ENCODE data around the gene CROCC2. TPM values are rescaled to one million over a fixed set of nuclear protein-coding genes. Genes with fewer than 3 reads are reported as not detected.

The CROCC2 gene
- total RNA-seq, 1 donor from 2014 or later = not detected

DNA sequence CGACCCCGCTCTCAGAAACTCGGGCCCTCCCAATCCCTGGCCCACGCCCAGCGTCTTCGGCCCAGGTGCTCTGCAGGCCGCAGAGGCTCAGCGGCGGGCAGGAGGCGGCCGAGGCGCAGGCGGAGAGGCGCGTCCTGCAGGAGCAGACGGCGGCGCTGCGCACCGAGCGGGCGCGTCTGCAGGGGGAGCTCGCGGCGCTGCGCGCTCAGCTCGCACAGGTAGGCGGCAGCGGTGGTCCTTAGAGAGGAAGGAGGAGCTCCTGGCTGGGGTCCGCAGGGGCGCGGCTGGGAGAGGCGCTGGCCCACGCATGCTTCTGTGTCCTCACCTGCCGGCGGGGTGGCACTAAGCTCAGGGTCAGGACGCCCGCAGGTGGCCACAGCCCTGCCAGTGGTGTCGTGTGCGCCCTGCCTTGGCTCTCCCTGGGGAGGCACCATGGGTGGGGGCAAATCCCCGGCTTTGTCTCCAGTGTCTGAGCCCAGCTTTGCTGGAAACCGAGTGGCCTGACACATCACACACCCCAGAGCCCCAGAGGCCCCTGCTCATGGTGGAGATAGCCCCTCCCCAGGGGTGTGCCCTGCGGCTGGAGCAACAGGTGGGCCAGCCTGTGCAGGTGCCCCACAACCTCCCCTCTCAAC lies 77.3 kb downstream of the CROCC2 start:
- H3K9me3 Mint-ChIP-seq (ENCODE audit: unreplicated experiment) = no peaks in the 10 kb centered on the region
- peaks cover 3% of the 10 kb centered on the region for H3K36me3 Mint-ChIP-seq (ENCODE audit: low read depth, unreplicated experiment)
- H3K4me3 Mint-ChIP-seq (ENCODE audit: unreplicated experiment) = no peak overlapping the region
- TF ChIP-seq, protein P1, sequence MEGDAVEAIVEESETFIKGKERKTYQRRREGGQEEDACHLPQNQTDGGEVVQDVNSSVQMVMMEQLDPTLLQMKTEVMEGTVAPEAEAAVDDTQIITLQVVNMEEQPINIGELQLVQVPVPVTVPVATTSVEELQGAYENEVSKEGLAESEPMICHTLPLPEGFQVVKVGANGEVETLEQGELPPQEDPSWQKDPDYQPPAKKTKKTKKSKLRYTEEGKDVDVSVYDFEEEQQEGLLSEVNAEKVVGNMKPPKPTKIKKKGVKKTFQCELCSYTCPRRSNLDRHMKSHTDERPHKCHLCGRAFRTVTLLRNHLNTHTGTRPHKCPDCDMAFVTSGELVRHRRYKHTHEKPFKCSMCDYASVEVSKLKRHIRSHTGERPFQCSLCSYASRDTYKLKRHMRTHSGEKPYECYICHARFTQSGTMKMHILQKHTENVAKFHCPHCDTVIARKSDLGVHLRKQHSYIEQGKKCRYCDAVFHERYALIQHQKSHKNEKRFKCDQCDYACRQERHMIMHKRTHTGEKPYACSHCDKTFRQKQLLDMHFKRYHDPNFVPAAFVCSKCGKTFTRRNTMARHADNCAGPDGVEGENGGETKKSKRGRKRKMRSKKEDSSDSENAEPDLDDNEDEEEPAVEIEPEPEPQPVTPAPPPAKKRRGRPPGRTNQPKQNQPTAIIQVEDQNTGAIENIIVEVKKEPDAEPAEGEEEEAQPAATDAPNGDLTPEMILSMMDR (IDR thresholded peaks at IDR 0.05; ENCODE audit: unreplicated experiment) = peak; percentile 48
- peak; percentile 69 for DNase-seq (ENCODE audit: low spot score)
- H3K27ac Mint-ChIP-seq (ENCODE audit: unreplicated experiment) = no peak overlapping the region
- peaks cover 16% of the 10 kb centered on the region for H3K27me3 Mint-ChIP-seq (ENCODE audit: unreplicated experiment)
- no peaks in the 10 kb centered on the region for H3K4me1 Mint-ChIP-seq (ENCODE audit: unreplicated experiment)

DNA sequence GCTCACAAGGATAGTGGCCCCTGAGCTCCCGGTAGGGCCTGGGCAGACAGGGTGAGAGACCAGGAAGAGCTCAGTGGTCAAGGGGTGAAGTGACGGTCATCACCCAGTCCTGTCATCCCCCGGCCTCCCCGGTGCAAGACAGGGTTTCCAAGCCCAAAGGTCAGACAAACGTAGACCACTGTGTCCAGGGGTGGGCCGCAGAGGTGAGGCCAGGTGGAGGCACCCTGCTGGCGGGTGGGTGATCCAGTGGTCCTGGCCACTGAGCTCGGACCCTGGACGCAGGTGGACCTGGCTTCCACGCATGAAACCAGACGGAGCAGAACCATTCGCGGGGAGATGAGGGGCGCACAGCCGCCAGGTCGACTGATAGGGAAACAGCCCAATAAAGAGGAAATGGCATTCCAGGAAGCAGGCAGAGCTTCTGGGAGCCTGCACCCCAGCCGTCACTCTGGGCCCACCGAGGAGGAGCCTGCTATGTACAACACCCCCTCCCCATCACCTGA lies 77.9 kb downstream of the CROCC2 start:
- TF ChIP-seq, protein P1 (IDR thresholded peaks at IDR 0.05; ENCODE audit: unreplicated experiment) = no peak
- H3K36me3 Mint-ChIP-seq (ENCODE audit: low read depth, unreplicated experiment) = peaks cover 3% of the 10 kb centered on the region
- no peak for DNase-seq (ENCODE audit: low spot score)
- H3K4me3 Mint-ChIP-seq (ENCODE audit: unreplicated experiment) = no peak overlapping the region
- H3K27me3 Mint-ChIP-seq (ENCODE audit: unreplicated experiment) = peaks cover 16% of the 10 kb centered on the region
- no peaks in the 10 kb centered on the region for H3K4me1 Mint-ChIP-seq (ENCODE audit: unreplicated experiment)
- H3K27ac Mint-ChIP-seq (ENCODE audit: unreplicated experiment) = no peak overlapping the region
- H3K9me3 Mint-ChIP-seq (ENCODE audit: unreplicated experiment) = no peaks in the 10 kb centered on the region

- TF ChIP-seq, protein P1 (IDR thresholded peaks at IDR 0.05; ENCODE audit: unreplicated experiment) = no peak
- H3K36me3 Mint-ChIP-seq (ENCODE audit: low read depth, unreplicated experiment) = peaks cover 3% of the 10 kb centered on the region
- DNase-seq (ENCODE audit: low spot score) = no peak
- H3K4me3 Mint-ChIP-seq (ENCODE audit: unreplicated experiment) = no peak overlapping the region
- no peaks in the 10 kb centered on the region for H3K9me3 Mint-ChIP-seq (ENCODE audit: unreplicated experiment)
- peaks cover 16% of the 10 kb centered on the region for H3K27me3 Mint-ChIP-seq (ENCODE audit: unreplicated experiment)
- H3K27ac Mint-ChIP-seq (ENCODE audit: unreplicated experiment) = no peak overlapping the region
- H3K4me1 Mint-ChIP-seq (ENCODE audit: unreplicated experiment) = no peaks in the 10 kb centered on the region
Observed at GRCh38 chr2:240985881-240986786, 80.0 kb downstream of the CROCC2 start.

GRCh38 chr2:240986787-240987411 lies 80.8 kb downstream of the CROCC2 start:
- H3K27ac Mint-ChIP-seq (ENCODE audit: unreplicated experiment) = no peak overlapping the region
- no peak for DNase-seq (ENCODE audit: low spot score)
- no peak overlapping the region for H3K4me3 Mint-ChIP-seq (ENCODE audit: unreplicated experiment)
- H3K27me3 Mint-ChIP-seq (ENCODE audit: unreplicated experiment) = peaks cover 12% of the 10 kb centered on the region
- no peaks in the 10 kb centered on the region for H3K4me1 Mint-ChIP-seq (ENCODE audit: unreplicated experiment)
- no peaks in the 10 kb centered on the region for H3K9me3 Mint-ChIP-seq (ENCODE audit: unreplicated experiment)
- peaks cover 3% of the 10 kb centered on the region for H3K36me3 Mint-ChIP-seq (ENCODE audit: low read depth, unreplicated experiment)
- TF ChIP-seq, protein P1 (IDR thresholded peaks at IDR 0.05; ENCODE audit: unreplicated experiment) = no peak
